ENCODE data around the gene MAGI2. TPM values are rescaled to one million over a fixed set of nuclear protein-coding genes. Genes with fewer than 3 reads are reported as not detected.

The MAGI2 gene
- total RNA-seq, 1 experiment from 2014 or later, result 0.22 TPM

DNA sequence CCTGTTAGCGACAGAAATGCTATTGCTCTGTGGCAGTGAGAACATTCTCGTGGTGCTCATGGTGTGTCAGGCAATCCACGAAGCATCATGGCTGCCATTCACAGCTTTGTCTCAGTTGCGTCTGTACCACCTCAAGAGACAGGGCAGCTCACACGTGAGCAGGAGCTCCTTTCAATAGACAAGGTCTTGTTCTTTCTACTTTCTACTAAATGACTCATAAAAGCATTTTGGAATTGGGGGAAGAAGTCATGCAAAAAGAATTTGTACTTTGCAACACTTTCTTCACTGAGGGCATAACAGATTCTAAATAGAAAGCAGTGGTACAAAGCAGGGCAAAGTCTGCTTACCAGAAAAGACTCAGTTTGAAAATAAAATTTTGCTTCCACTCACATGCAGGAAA lies 1016.3 kb downstream of the MAGI2 start:
- Histone ChIP-seq H3K79me2 (ENCODE audit: insufficient read depth, low read length) (no peaks in the 10 kb centered on the region), H3K9me3 (ENCODE audit: control insufficient read depth in 1 of 2, insufficient read depth in 1 of 2, low read depth in 1 of 2, low read length in 2 of 2) (no peaks in the 10 kb centered on the region), H3K36me3 (ENCODE audit: control insufficient read depth in 1 of 2, insufficient read depth in 2 of 2, low read length in 2 of 2) (no peaks in the 10 kb centered on the region), H2AFZ (ENCODE audit: low read depth, low read length, poor library complexity, severe bottlenecking) (no peak overlapping the region), H4K20me1 (ENCODE audit: insufficient read depth) (no peaks in the 10 kb centered on the region), H3K4me2 (ENCODE audit: low read length) (no peak overlapping the region), H3K27me3 (ENCODE audit: insufficient read depth, low read length) (peaks cover 21% of the 10 kb centered on the region; the same call in 1 of the 2 replicates), H3K9ac (ENCODE audit: low read length) (no peak overlapping the region), H3K9me2 (ENCODE audit: insufficient read depth) (no peaks in the 10 kb centered on the region), H3K27ac (ENCODE audit: low read depth, low read length) (no peak overlapping the region), H3K4me1 (ENCODE audit: control insufficient read depth in 1 of 2, insufficient read depth in 2 of 2, low read length in 2 of 2) (no peaks in the 10 kb centered on the region), H3K4me3 (replicated peaks in 1 of 2; ENCODE audit: low read depth in 1 of 2, low read length in 2 of 2) (no peak overlapping the region)
- TF ChIP-seq POLR2AphosphoS5 (IDR thresholded peaks at IDR 0.05; ENCODE audit: low read depth, low read length) (no peak), SIN3A (IDR thresholded peaks at IDR 0.05; ENCODE audit: low read depth) (no peak), EZH2 (IDR thresholded peaks at IDR 0.05) (no peak)
- TF ChIP-seq, protein P1, sequence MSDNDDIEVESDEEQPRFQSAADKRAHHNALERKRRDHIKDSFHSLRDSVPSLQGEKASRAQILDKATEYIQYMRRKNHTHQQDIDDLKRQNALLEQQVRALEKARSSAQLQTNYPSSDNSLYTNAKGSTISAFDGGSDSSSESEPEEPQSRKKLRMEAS (IDR thresholded peaks at IDR 0.05), result no peak
- ATAC-seq, result no peak
- DNase-seq (ENCODE audit: low read depth, low spot score), result no peak
- CTCF ChIA-PET, result no interaction called here
- no TSS peak for BruUV-seq (replicated peaks)
- RAD21 ChIA-PET (ENCODE audit: low non-redundant PET in 1 of 2, low total read pairs in 2 of 2, uncharacterized antibody in 2 of 2, unreplicated experiment in 2 of 2), result no interaction called here
- intact Hi-C loops (cut with micrococcal nuclease), result no loop called here
- POLR2A ChIA-PET, result no interaction called here

- H3K4me3 ChIP-seq (replicated peaks in 1 of 2; ENCODE audit: low read depth in 1 of 2, low read length in 2 of 2), result no peak overlapping the region
- no peak for DNase-seq (ENCODE audit: low read depth, low spot score)
- H3K4me2 ChIP-seq (ENCODE audit: low read length), result no peak overlapping the region
- no peaks in the 10 kb centered on the region for H3K36me3 ChIP-seq (ENCODE audit: control insufficient read depth in 1 of 2, insufficient read depth in 2 of 2, low read length in 2 of 2)
- H3K27ac ChIP-seq (ENCODE audit: low read depth, low read length), result no peak overlapping the region
- H4K20me1 ChIP-seq (ENCODE audit: insufficient read depth), result no peaks in the 10 kb centered on the region
- H3K79me2 ChIP-seq (ENCODE audit: insufficient read depth, low read length), result no peaks in the 10 kb centered on the region
- BruUV-seq (replicated peaks), result no TSS peak
- POLR2A ChIA-PET, result no interaction called here
- CTCF ChIA-PET, result no interaction called here
- H3K9me2 ChIP-seq (ENCODE audit: insufficient read depth), result no peaks in the 10 kb centered on the region
- RAD21 ChIA-PET (ENCODE audit: low non-redundant PET in 1 of 2, low total read pairs in 2 of 2, uncharacterized antibody in 2 of 2, unreplicated experiment in 2 of 2), result no interaction called here
- no peaks in the 10 kb centered on the region for H3K9me3 ChIP-seq (ENCODE audit: control insufficient read depth in 1 of 2, insufficient read depth in 1 of 2, low read depth in 1 of 2, low read length in 2 of 2)
- no peak overlapping the region for H2AFZ ChIP-seq (ENCODE audit: low read depth, low read length, poor library complexity, severe bottlenecking)
- ATAC-seq, result no peak
- H3K27me3 ChIP-seq (ENCODE audit: insufficient read depth, low read length), result peaks cover 27% of the 10 kb centered on the region
- H3K9ac ChIP-seq (ENCODE audit: low read length), result no peak overlapping the region
- intact Hi-C loops (cut with micrococcal nuclease), result no loop called here
- no peaks in the 10 kb centered on the region for H3K4me1 ChIP-seq (ENCODE audit: control insufficient read depth in 1 of 2, insufficient read depth in 2 of 2, low read length in 2 of 2)
- TF ChIP-seq ZFX (IDR thresholded peaks at IDR 0.05) (no peak), RAD21 (IDR thresholded peaks at IDR 0.05; ENCODE audit: low read depth) (no peak), ELF1 (IDR thresholded peaks at IDR 0.05; ENCODE audit: borderline replicate concordance, low read depth) (no peak), JUND (IDR thresholded peaks at IDR 0.05) (no peak), EZH2phosphoT487 (IDR thresholded peaks at IDR 0.05; ENCODE audit: borderline replicate concordance) (no peak), TCF7L2 (IDR thresholded peaks at IDR 0.05; ENCODE audit: borderline replicate concordance, extremely low read depth, insufficient read depth, insufficient read length) (no peak), POLR2A (IDR thresholded peaks at IDR 0.05; ENCODE audit: borderline replicate concordance, extremely low read depth, insufficient read depth, insufficient read length) (no peak), POLR2AphosphoS5 (IDR thresholded peaks at IDR 0.05; ENCODE audit: low read depth, low read length) (no peak), CBX3 (IDR thresholded peaks at IDR 0.05; ENCODE audit: low read depth) (no peak), CEBPB (IDR thresholded peaks at IDR 0.05; ENCODE audit: low read depth) (no peak), EZH2 (IDR thresholded peaks at IDR 0.05) (no peak), ZBTB33 (IDR thresholded peaks at IDR 0.05; ENCODE audit: extremely low read depth, insufficient replicate concordance, low read length) (no peak)
- TF ChIP-seq, protein P2, sequence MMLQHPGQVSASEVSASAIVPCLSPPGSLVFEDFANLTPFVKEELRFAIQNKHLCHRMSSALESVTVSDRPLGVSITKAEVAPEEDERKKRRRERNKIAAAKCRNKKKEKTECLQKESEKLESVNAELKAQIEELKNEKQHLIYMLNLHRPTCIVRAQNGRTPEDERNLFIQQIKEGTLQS (IDR thresholded peaks at IDR 0.05), result no peak
- TF ChIP-seq, protein P1 (IDR thresholded peaks at IDR 0.05), result no peak
- TF ChIP-seq, protein P3, sequence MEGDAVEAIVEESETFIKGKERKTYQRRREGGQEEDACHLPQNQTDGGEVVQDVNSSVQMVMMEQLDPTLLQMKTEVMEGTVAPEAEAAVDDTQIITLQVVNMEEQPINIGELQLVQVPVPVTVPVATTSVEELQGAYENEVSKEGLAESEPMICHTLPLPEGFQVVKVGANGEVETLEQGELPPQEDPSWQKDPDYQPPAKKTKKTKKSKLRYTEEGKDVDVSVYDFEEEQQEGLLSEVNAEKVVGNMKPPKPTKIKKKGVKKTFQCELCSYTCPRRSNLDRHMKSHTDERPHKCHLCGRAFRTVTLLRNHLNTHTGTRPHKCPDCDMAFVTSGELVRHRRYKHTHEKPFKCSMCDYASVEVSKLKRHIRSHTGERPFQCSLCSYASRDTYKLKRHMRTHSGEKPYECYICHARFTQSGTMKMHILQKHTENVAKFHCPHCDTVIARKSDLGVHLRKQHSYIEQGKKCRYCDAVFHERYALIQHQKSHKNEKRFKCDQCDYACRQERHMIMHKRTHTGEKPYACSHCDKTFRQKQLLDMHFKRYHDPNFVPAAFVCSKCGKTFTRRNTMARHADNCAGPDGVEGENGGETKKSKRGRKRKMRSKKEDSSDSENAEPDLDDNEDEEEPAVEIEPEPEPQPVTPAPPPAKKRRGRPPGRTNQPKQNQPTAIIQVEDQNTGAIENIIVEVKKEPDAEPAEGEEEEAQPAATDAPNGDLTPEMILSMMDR (IDR thresholded peaks at IDR 0.05 in 2 of 3, conservative IDR thresholded peaks at IDR 0.05 in 1 of 3; ENCODE audit: borderline replicate concordance in 1 of 3, insufficient read depth in 1 of 3, low read depth in 2 of 3, low read length in 2 of 3), result no peak
Measured at GRCh38 chr7:78435355-78435754, 1018.1 kb downstream of the MAGI2 start.
